ENCODE data around the gene CENPL. TPM values are rescaled to one million over a fixed set of nuclear protein-coding genes. Genes with fewer than 3 reads are reported as not detected.

The CENPL gene
- total and polyA plus RNA-seq, 2 of the 8 experiments (the other 6 are each of a cell fraction or from before 2014, with no cell fraction given), result 6.6 to 16.0 TPM

DNA sequence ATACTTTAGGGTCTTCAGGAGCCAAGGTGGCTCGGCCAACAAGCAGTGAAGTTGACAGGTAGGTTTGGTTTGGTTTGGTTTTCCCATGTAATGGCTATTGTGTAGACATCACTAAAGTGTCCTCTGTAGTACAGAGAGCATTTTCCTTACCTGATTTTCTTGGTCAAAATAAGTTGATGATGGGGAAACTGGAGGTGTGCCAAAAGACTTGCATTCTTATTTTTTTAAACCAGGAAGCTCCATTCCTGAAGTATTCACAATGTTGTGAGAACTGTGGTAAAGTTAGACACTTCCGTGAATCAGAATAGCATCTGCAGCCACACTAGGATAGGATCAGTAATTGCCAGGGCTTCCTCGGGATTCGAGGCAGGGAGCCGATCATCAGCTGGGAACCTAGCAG, 46.4 kb upstream of the CENPL start (continued):
- TF ChIP-seq, protein P1, sequence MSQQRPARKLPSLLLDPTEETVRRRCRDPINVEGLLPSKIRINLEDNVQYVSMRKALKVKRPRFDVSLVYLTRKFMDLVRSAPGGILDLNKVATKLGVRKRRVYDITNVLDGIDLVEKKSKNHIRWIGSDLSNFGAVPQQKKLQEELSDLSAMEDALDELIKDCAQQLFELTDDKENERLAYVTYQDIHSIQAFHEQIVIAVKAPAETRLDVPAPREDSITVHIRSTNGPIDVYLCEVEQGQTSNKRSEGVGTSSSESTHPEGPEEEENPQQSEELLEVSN (IDR thresholded peaks at IDR 0.05), result no peak
